Measurements from ENCODE around the gene CNTNAP5.

The CNTNAP5 gene

GRCh38 chr2:124953921-124954320 is 928.8 kb downstream of the CNTNAP5 start:
- no peak for DNase-seq

- no peak for DNase-seq
These were observed 934.5 kb downstream of the CNTNAP5 start for GRCh38 chr2:124959581-124959980.

GRCh38 chr2:124961132-124961531 is 936.0 kb downstream of the CNTNAP5 start:
- no peak for DNase-seq

Data from CD4-positive, alpha-beta T cell treated with Interleukin-10 for 1 hour (primary cell).